Activated CD8-positive, alpha-beta memory T cell treated with anti-CD3 and anti-CD28 coated beads for 36 hours (primary cell): ENCODE measurements around the gene RGS9BP. TPM values are rescaled to one million over a fixed set of nuclear protein-coding genes. Genes with fewer than 3 reads are reported as not detected.

Experiments
- CTCF ChIA-PET: fragments of 350-600 bp; sonication (Branson Sonifier 250); formaldehyde crosslinking; loops from one replicate; lab custom pipeline; 2021; ENCODE audit warnings: antibody characterized with exemption; lab: Charles Lee
- POLR2A ChIA-PET: fragments of 350-600 bp; sonication (Branson Sonifier 250); formaldehyde crosslinking; loops from one replicate; lab custom pipeline; 2021; ENCODE audit warnings: antibody characterized with exemption; lab: Charles Lee
- total RNA-seq, 2 experiments: library from RNA; stranded (reverse); gene quantifications; one replicate each; pipeline ENCODE4 v1.2.3, GENCODE V29; 2021

Gene RGS9BP
- total RNA-seq, 2 experiments from 2014 or later = 0.06 to 0.13 TPM

GRCh38 chr19:32662186-32662585 lies 13.5 kb upstream of the RGS9BP start:
- POLR2A ChIA-PET = no interaction called here
- CTCF ChIA-PET = interaction anchor here (0.7 kb wide), 1 partner anchor 437 kb away, joined by 4 read pairs; no protein-coding TSS in a partner anchor

DNA sequence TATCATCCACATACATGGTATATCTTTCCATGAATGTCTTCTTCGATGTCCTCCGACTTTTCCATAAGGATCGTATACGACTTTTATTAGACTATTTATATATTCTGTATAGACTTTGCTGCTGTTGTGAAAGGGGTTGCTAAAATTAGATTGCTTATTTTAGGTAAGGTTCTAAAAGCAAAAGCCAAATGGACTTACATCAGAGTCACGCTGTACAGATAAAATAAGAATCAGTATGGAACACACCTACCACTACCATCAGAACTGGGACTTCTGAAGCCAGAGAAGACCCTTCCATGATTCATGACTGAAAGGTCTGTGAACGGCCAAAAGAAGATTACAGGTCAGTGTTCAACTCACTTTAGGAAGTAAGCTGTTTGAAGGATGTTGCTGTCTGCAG lies 9.6 kb upstream of the RGS9BP start:
- CTCF ChIA-PET = no interaction called here

DNA sequence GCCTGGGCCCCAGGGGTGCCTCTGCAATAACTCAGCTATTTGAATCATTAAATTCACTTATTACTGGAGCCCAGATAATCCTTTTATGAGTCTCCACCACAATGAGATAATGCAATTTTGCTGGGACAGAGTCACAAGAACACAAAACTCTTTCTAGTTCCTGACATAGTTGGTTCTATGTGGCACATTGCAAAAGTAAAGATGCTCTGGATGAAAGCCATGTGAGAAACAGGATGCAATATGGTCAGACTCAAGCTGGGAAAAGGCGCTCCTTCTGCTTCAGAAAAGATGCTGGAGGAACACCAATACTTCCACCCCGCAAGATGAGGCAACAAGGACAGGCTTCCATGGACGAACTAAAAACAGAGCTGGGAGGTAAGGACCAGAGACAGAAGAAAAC lies 6.3 kb upstream of the RGS9BP start:
- POLR2A ChIA-PET = no interaction called here
- CTCF ChIA-PET = no interaction called here

More for the DNA sequence above, 9.6 kb upstream of the RGS9BP start:
- POLR2A ChIA-PET = no interaction called here

DNA sequence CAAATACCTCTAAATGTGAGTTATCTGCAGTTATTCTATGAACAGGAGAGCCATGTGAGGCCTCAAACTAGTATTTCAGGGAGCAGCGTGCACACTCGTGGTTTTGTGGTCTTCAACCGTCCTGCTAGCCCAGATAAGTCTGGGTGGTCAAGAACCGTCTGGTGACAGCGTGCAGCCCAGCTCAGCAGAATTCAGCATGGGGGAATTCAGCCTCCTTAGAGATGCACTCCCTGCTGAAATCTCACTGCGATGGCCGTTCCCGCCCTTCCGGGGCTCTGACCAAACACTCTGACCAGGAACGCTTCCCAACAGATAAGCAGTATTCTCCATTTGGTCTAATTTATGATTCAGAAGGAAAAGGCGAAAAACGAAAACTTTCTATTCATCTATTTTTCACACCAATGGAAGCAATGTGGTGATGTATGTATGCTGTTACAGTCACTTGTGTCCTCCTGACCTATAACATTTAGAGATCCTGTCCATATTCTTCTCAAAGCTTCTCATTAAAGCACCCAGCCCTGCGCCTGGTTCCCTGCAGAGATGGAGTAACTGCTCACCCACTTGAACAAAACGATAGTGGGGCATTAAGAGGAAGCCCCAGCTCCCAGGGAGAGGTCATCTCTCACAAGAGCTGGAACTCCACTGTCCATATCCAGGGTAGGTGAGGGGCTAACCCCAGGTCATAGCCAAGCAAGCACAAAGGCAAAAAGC lies 3.6 kb upstream of the RGS9BP start:
- POLR2A ChIA-PET = no interaction called here

DNA sequence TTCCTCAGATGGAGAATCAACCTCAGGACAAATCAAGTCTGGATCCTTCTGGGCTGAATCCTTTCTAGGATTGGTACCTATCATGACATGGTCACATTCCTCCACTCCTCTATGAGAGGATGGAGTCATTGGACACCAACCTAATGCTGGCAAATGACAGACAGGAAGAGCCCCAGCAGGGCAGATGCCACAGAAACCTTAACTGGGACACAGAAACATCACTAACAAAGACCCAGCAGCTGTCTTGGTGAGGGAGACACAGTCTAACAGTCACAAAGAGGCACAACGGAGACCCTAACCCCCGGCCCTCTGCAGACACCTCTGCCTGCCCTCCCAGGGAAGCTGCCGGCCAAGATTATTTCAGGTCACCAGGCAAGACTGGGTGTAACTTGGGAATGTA lies 2.8 kb upstream of the RGS9BP start:
- POLR2A ChIA-PET = no interaction called here
- CTCF ChIA-PET = no interaction called here

More for the DNA sequence above, 3.6 kb upstream of the RGS9BP start:
- CTCF ChIA-PET = no interaction called here

GRCh38 chr19:32673573-32673972 lies 2.1 kb upstream of the RGS9BP start:
- ChIA-PET POLR2A (interaction anchor here (1.0 kb wide), 1 partner anchor 74 kb away, joined by 4 read pairs; no protein-coding TSS in a partner anchor), CTCF (no interaction called here)

DNA sequence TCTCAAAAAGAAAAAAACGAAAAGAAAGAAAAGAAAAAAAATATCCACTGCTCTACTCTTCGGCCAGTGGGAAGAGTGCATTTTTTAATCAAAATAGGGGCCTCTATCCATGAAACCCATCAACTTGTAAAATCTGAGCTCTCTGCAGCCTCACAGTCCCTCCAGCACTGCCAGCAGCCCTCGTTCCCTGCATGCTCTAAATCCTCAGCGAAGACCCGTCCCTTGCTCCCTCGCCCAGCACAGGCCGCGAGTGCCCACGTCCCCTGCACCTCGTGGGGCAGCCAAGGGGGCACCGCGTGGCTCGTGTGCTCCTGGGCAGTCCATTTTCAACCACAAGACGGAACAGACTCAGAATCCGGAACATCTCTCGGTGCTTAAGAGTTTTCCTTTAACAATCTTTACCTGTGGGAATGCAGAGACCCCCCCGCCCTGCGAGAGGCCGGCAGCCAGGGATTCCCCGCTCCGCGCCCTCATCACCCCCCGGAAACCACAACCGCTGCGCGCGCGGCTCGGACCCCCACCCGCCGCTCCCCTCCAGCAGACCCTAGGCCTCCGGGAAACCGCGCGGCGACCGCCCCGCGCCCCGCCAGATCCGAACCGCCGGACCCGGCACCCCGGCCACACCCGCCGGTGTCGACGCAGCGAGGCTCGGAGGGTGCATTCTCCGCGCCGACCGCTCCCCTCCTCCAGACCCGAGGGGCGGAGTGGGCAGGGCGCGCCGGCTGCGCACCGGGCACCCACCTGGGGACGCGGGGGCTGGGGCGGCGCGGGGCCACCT lies 1.3 kb upstream of the RGS9BP start:
- ChIA-PET POLR2A (interaction anchor here (1.0 to 2.5 kb wide), 3 partner anchors 17 to 73 kb away, joined by 4 to 16 read pairs (median 4); partner anchors contain the start of gene NUDT19), CTCF (interaction anchor here (1.6 kb wide), 1 partner anchor 74 kb away, joined by 4 read pairs; no protein-coding TSS in a partner anchor)

DNA sequence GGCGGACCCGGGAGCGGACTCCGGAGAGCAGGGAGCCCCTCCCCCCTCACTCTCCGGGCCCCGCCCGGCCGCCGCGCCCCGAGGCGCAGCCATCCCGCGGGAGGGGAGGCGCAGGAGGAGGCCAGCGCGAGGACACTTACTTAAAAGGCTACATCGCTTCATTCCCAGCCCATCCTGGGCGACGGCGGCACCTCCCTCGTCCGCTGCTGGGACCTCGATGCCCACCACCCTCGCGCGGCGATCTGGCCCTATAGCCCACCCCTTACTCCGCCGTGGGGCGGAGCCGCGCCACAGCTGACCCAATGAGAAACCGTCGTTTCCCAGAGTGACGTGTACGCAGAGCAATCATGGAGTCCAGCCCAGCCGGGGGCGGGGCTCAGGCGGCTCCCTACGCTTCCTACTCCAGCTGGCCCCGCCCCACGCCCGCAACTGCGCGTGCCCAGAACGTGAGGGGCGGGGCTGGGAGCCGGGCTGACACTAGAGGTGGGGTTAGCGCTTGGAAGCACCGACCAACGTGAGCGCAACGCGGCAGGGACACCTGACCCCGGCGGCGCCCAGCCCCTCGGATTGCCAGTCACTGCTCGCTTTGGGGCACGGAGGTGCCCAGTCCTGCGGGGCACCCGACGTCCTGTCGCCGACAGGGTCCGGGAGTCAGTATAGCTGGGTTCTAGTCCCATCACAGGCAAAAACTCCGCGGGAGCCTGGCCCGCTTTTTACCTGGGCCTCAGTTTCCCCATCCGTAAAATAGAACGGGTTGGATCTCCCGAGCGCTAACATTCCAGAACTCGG lies 523 bp upstream of the RGS9BP start, which contains the start of gene ANKRD27:
Gene ANKRD27, minus strand, starts transcription at position 250 of the 789 bp plus-strand sequence. CDS start 16,165 bp downstream, outside the sequence.
- CTCF ChIA-PET = interaction anchor here (1.6 kb wide), 1 partner anchor 75 kb away, joined by 4 read pairs; no protein-coding TSS in a partner anchor

GRCh38 chr19:32676186-32676894 lies 692 bp downstream of the RGS9BP start:
- CTCF ChIA-PET = interaction anchor here (0.9 to 1.6 kb wide), 4 partner anchors 8 to 449 kb away, joined by 3 to 5 read pairs (median 3); no protein-coding TSS in a partner anchor
- POLR2A ChIA-PET = interaction anchor here (2.5 kb wide), 1 partner anchor 15 kb away, joined by 16 read pairs; the partner anchor contains the start of gene NUDT19

More for the DNA sequence above, 523 bp upstream of the RGS9BP start, which contains the start of gene ANKRD27:
- POLR2A ChIA-PET = interaction anchor here (1.0 to 2.5 kb wide), 2 partner anchors 17 to 18 kb away, joined by 4 to 16 read pairs; partner anchors contain the start of gene NUDT19

DNA sequence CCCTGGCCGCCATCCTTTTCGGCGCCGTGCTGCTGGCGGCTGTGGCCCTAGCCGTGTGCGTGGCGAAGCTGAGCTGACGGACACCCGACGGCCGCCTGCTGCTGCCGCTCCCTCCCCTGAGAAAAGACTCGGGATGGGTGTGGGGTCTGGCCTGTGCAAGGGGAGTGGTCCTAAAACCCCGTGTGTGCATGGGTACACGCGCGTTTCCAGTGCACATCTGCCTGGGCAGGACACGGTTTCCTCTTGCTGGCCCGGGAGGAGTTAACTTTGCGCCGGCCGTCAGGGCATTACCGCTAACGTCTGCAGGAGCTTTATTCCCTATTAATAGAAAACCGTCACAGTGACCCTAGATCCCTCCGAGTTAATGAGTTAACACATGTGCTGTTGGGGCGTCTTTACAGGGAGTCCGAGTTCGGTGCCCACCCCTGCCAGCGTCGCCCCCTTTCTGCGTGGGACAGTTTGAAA lies 1.3 kb downstream of the RGS9BP start:
- CTCF ChIA-PET = interaction anchor here (0.9 to 1.6 kb wide), 4 partner anchors 8 to 448 kb away, joined by 3 to 5 read pairs (median 3); no protein-coding TSS in a partner anchor
- POLR2A ChIA-PET = interaction anchor here (2.5 kb wide), 1 partner anchor 15 kb away, joined by 16 read pairs; the partner anchor contains the start of gene NUDT19

DNA sequence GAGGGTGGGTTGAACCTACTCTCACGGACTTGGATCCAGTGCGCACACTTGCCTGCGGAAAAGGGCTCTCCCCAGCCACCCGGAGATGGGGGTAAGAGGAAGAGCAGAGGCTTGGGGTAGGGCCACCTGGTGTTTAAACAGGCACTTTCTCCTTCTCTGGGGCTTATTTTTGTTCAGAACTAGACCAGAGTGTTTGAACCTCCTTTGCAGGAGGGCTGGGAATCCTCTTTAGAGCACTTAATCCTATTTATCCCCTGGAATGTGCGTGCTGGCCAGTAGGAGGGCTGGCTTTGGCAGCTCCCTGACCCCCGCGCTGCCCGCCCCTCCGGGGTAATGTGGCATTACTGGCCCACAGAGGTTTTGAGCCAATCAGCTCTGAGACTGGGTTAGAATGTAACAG lies 2.0 kb downstream of the RGS9BP start:
- POLR2A ChIA-PET = interaction anchor here (1.3 kb wide), 1 partner anchor 14 kb away, joined by 4 read pairs; the partner anchor contains the start of gene NUDT19
- CTCF ChIA-PET = interaction anchor here (0.7 to 1.6 kb wide), 2 partner anchors 9 to 499 kb away, joined by 4 to 5 read pairs; no protein-coding TSS in a partner anchor

GRCh38 chr19:32680986-32681385 lies 5.3 kb downstream of the RGS9BP start:
- ChIA-PET POLR2A (no interaction called here), CTCF (no interaction called here)

DNA sequence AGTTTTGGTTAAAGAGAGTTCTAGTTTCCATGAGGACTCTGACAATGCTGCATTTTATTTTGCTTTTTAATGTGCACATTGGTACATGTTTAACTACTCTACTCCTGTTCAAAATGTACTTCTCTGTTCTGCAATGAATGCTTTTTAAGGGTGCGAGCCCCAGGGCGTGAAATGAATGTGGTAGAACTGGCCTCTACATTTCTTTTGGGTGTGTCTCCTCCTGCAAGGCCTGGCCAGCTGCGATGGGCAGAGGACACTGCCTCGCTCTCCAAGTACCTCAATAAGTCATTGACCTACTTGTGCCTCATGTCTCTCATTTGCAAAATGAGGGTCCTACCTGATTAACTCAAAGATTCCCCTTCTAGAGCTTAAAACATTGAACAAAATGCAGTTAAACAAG lies 6.7 kb downstream of the RGS9BP start:
- ChIA-PET POLR2A (no interaction called here), CTCF (interaction anchor here (0.7 kb wide), 1 partner anchor 35 kb away, joined by 5 read pairs; no protein-coding TSS in a partner anchor)

DNA sequence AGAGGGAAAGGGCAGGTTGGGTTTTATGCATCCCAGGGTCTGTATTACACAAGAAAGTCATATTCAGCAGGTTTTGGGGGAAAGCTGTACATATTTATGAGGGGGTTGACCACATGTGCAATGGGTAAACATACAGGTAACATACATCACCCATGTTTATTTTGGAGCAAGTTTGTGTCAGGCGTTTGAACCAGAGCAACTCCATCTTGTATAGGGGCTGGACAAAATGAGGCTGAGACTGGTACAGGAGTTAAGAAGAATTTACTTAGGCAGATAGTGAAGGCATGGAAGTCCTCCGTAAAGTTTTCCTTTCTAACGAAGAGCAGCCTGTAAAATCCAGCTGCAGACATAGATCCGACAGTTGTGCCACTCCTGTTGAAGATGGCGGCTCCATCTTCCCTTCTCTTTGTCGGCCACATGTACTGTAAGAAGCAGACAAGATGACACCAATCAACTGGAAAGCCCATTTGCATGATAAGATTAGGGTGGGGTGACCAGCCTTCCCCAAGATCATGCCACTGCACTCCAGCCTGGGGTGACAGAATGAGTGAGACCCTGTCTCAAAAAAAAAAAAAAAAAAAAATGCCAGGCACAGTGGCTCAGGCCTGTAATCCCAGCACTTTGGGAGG lies 11.3 kb downstream of the RGS9BP start:
- ChIA-PET CTCF (interaction anchor here (0.7 to 0.8 kb wide), 2 partner anchors 10 to 346 kb away, joined by 4 to 5 read pairs; no protein-coding TSS in a partner anchor), POLR2A (no interaction called here)

DNA sequence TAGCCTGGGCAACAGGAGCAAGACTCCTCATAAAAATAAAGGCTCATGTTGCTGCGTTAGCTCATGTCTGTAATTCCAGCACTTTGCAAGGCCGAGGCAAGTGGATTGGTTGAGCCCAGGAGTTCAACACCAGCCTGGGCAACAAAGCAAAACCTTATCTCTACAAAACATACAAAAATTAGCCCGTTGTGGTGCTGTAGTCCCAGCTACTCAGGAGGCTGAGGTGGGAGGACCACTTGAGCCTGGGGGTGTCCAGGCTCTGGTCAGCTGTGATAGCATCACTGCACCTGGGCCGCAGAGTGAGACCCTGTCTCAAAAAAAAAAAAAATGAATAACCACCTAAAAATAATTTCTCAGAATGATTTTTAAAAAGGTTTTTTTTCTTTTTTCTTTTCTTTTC lies 12.0 kb downstream of the RGS9BP start:
- CTCF ChIA-PET = interaction anchor here (0.7 kb wide), 1 partner anchor 347 kb away, joined by 4 read pairs; no protein-coding TSS in a partner anchor

GRCh38 chr19:32688311-32688710 lies 12.7 kb downstream of the RGS9BP start:
- ChIA-PET CTCF (no interaction called here), POLR2A (no interaction called here)

More for the DNA sequence above, 12.0 kb downstream of the RGS9BP start:
- POLR2A ChIA-PET = no interaction called here
